Dedifferentiated amniotic fluid mesenchymal stem cell (primary cell): ENCODE results near the gene RELN.
"Not testable (repeated sequence)": the region's sequence is repeated elsewhere in the genome, so short reads cannot be mapped to it uniquely, and the experiment has no call there.

Experiments
- DNase-seq: peaks from one replicate; pipeline ENCODE4 v3.0.0-alpha.2; 2016; ENCODE audit errors: extremely low spot score

RELN gene

GRCh38 chr7:103843689-103844480, 145.6 kb downstream of the RELN start:
- DNase-seq = no peak

GRCh38 chr7:103833401-103833800, 156.1 kb downstream of the RELN start:
- no peak for DNase-seq

- DNase-seq = no peak
Measured at GRCh38 chr7:103832438-103832837, 157.0 kb downstream of the RELN start.

- DNase-seq = no peak
Measured at GRCh38 chr7:103824251-103824650, 165.2 kb downstream of the RELN start.

- DNase-seq = no peak
Measured at GRCh38 chr7:103823084-103823483, 166.4 kb downstream of the RELN start.

- DNase-seq = no peak
Measured at GRCh38 chr7:103821092-103821491, 168.4 kb downstream of the RELN start.

- not testable (repeated sequence) for DNase-seq
Measured at GRCh38 chr7:103815972-103816371, 173.5 kb downstream of the RELN start.

- DNase-seq = no peak
Measured at GRCh38 chr7:103813970-103814369, 175.5 kb downstream of the RELN start.

GRCh38 chr7:103811997-103812396, 177.5 kb downstream of the RELN start:
- no peak for DNase-seq

- no peak for DNase-seq
Measured at GRCh38 chr7:103811290-103811689, 178.2 kb downstream of the RELN start.

- no peak for DNase-seq
Measured at GRCh38 chr7:103810112-103810744, 179.2 kb downstream of the RELN start.

- DNase-seq = no peak
Measured at GRCh38 chr7:103809229-103809994, 180.0 kb downstream of the RELN start.

GRCh38 chr7:103805346-103805745, 184.1 kb downstream of the RELN start:
- no peak for DNase-seq

GRCh38 chr7:103803631-103804030, 185.8 kb downstream of the RELN start:
- no peak for DNase-seq

GRCh38 chr7:103799298-103799697, 190.2 kb downstream of the RELN start:
- no peak for DNase-seq

GRCh38 chr7:103797647-103798307, 191.7 kb downstream of the RELN start:
- DNase-seq = no peak

GRCh38 chr7:103796327-103796962, 193.0 kb downstream of the RELN start:
- no peak for DNase-seq

- DNase-seq = no peak
Measured at GRCh38 chr7:103795787-103796186, 193.7 kb downstream of the RELN start.

GRCh38 chr7:103795107-103795506, 194.4 kb downstream of the RELN start:
- no peak for DNase-seq

GRCh38 chr7:103794424-103794823, 195.0 kb downstream of the RELN start:
- DNase-seq = no peak

GRCh38 chr7:103793614-103794013, 195.8 kb downstream of the RELN start:
- DNase-seq = no peak

GRCh38 chr7:103791894-103792293, 197.6 kb downstream of the RELN start:
- no peak for DNase-seq
